Ovary (tissue), 9 donors: ENCODE measurements around the gene FCN1. TPM values are rescaled to one million over a fixed set of nuclear protein-coding genes. Genes with fewer than 3 reads are reported as not detected.

ENCODE experiments used
- DNase-seq, 5 donors: peaks; one replicate each; pipeline ENCODE4 v3.0.0-alpha.2; 2019 to 2020
- H3K27ac ChIP-seq, 2 donors: fragments of 200-600 bp; one replicate each; pipeline versions ENCODE4 v1.5.1 to v1.8.0; 2019 to 2022
- H3K27me3 ChIP-seq: fragments of 200-600 bp; one replicate; pipeline ENCODE4 v1.8.0; 2022
- H3K36me3 ChIP-seq: fragments of 200-600 bp; sonication (generic); one replicate; pipeline ENCODE4 v1.5.1; 2019
- H3K4me1 ChIP-seq: one replicate; pipeline ENCODE4 v1.8.1; 2013; ENCODE audit warnings: mild to moderate bottlenecking, moderate library complexity; ENCODE audit not compliant: insufficient read depth
- H3K4me3 ChIP-seq: fragments of 200-600 bp; sonication (generic); one replicate; pipeline ENCODE4 v1.5.1; 2017
- H3K9me3 ChIP-seq, 2 donors: fragments of 200-600 bp in 1 of 2; sonication (generic) in 1 of 2; one replicate each; pipeline versions ENCODE4 v1.5.1 to v1.8.1; 2013 to 2019; ENCODE audit warnings: mild to moderate bottlenecking in 1 of 2, moderate library complexity in 1 of 2
- EP300 ChIP-seq: sonication (generic); formaldehyde crosslinking; IDR thresholded peaks from one replicate; pipeline ENCODE4 v1.6.1; 2017; ENCODE audit warnings: antibody characterized with exemption
- POLR2A ChIP-seq: fragments of 450-650 bp; IDR thresholded peaks from one replicate; pipeline ENCODE4 v1.6.1; 2017; ENCODE audit warnings: antibody characterized with exemption, mild to moderate bottlenecking, moderate library complexity
- WGBS, 3 donors: extraction: QIAGEN DNeasy Blood & Tissue Kit in 1 of 3; methylation state at CpG; one replicate each; pipeline versions ENCODE4 v1.1.5 to v1.1.7; 2013 to 2017; 5-methylcytosine and 5-hydroxymethylcytosine counted together
- intact Hi-C, 4 donors: fragments of 100-400 bp; cut with DNase I; formaldehyde crosslinking; loops; one replicate each; pipeline versions ENCODE4 v1.11.0 to v1.15.1; 2022 to 2023
- polyA plus RNA-seq, 2 donors: library from polyadenylated mRNA; stranded (reverse); fragments of 200-250 nt in 1 of 2; fragments of 350-450 nt in 1 of 2; fragmentation: Illumina TruSeq in 1 of 2; extraction: RNeasy Lipid Tissue Mini Kit (QIAGEN cat#74804) in 1 of 2; gene quantifications; one replicate each; pipeline ENCODE4 v1.2.3, GENCODE V29; 2013 to 2014
- total RNA-seq, 7 donors: library from RNA; depleted of rRNA in 2 of 7; stranded (reverse); fragments of >200 nt in 2 of 7; fragmentation: NEBNext Ultra II Directional in 3 of 7; extraction: Animal tissue kit (Norgen Biotek cat#: 25700) in 3 of 7; gene quantifications; one replicate each; pipeline versions ENCODE4 v1.1.0 to v1.2.4, GENCODE V29; 2016 to 2023
- TF ChIP-seq, protein P1 (sequence below), 3 donors: fragments of 450-650 bp in 2 of 3; fragments of 200-600 bp in 1 of 3; IDR thresholded peaks; one replicate each; pipeline versions ENCODE4 v1.5.1 to v1.8.0; 2016 to 2022; ENCODE audit warnings: antibody characterized with exemption in 3 of 3, mild to moderate bottlenecking in 1 of 3
- donor health status: DM: no; HTN: no; CAD: no; lungs with moderate emphysema.
- donor health status: DM: no; HTN: no; CAD: no.
- donor health status: Bipolar disorder and iron deficiency.
- donor health status: DM: yes; HTN: yes; CAD: no.
- donor health status: DM: no; HTN: no; CAD: no.
- donor health status: DM: yes; HTN: yes; CAD: no.

The FCN1 gene
- total and polyA plus RNA-seq, 9 donors, result 0.43 to 5.0 (median 1.9) TPM; not detected in 2

DNA sequence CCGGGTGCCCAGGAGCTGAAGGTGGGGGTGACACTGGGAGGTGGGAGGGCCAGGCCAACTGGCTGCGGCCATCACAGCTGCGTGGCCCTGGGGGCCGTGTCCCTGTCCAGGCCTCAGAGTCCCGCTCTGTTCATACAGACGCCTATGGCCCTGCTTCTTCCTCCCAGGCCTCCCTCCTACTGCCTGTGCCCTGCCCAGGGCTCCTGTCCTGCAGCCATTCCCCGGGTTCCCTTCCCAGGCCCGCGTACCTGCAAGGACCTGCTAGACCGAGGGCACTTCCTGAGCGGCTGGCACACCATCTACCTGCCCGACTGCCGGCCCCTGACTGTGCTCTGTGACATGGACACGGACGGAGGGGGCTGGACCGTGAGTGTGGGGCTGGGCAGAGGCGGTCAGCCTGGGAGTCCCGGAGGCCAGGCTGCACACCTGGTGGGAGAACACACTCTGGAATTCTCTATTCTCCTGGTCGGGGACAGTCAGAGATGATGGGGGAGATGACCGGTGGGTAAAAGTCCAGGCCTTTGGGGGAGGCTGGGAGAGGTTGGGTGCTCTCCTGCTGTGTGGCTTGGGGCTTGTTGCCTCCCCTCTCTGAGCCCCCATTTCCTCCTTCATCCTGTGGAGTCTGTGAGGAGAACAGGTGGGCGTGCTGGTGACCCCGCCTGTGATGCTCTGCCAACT is 32.6 kb downstream of the FCN1 start:
- H3K27me3 ChIP-seq, result no peaks in the 10 kb centered on the region
- H3K9me3 ChIP-seq, result no peaks in the 10 kb centered on the region
- no peaks in the 10 kb centered on the region for H3K36me3 ChIP-seq
- H3K4me1 ChIP-seq, result peaks cover 6% of the 10 kb centered on the region
- DNase-seq, result no peak
- intact Hi-C loops, result no loop called here
- no peak overlapping the region for H3K27ac ChIP-seq
- 92 to 94% (median 93%) methylated on average over 22 of the region's 22 CpGs for WGBS, 3 donors
- no peak overlapping the region for H3K4me3 ChIP-seq
- TF ChIP-seq, protein P1, sequence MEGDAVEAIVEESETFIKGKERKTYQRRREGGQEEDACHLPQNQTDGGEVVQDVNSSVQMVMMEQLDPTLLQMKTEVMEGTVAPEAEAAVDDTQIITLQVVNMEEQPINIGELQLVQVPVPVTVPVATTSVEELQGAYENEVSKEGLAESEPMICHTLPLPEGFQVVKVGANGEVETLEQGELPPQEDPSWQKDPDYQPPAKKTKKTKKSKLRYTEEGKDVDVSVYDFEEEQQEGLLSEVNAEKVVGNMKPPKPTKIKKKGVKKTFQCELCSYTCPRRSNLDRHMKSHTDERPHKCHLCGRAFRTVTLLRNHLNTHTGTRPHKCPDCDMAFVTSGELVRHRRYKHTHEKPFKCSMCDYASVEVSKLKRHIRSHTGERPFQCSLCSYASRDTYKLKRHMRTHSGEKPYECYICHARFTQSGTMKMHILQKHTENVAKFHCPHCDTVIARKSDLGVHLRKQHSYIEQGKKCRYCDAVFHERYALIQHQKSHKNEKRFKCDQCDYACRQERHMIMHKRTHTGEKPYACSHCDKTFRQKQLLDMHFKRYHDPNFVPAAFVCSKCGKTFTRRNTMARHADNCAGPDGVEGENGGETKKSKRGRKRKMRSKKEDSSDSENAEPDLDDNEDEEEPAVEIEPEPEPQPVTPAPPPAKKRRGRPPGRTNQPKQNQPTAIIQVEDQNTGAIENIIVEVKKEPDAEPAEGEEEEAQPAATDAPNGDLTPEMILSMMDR (IDR thresholded peaks at IDR 0.05), result no peak
- no peak for TF ChIP-seq POLR2A
- no peak for TF ChIP-seq EP300

DNA sequence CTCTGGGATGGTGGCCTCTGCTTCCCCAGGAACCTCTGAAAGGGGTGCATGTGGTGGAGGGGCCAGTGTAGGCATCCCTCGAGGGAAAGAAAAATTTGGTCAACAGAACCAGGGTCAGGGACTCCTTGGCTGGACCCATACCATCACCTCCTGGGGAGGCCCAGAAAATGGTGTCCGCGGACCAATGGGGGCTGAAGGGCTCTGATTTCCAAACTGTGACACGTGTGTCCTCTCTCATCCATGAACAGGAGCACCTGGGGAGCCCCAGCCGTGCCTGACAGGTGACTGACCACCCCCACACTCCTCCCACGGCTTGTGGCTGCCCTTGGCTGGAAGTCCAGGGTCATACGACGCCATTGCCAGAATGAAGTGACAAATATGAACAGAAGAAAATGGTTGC is 33.2 kb downstream of the FCN1 start:
- H3K27ac ChIP-seq, result no peak overlapping the region
- WGBS, 3 donors, result 84 to 86% (median 85%) methylated on average over 8 of the region's 8 CpGs
- intact Hi-C loops, result no loop called here
- no peaks in the 10 kb centered on the region for H3K27me3 ChIP-seq
- no peak for DNase-seq
- no peaks in the 10 kb centered on the region for H3K36me3 ChIP-seq
- H3K4me1 ChIP-seq, result peaks cover 8% of the 10 kb centered on the region
- TF ChIP-seq EP300, result no peak
- TF ChIP-seq, protein P1 (IDR thresholded peaks at IDR 0.05), result no peak
- TF ChIP-seq POLR2A, result no peak
- no peak overlapping the region for H3K4me3 ChIP-seq
- no peaks in the 10 kb centered on the region for H3K9me3 ChIP-seq

GRCh38 chr9:134883040-134883782 is 34.5 kb downstream of the FCN1 start:
- Histone ChIP-seq H3K9me3 (no peaks in the 10 kb centered on the region), H3K27me3 (no peaks in the 10 kb centered on the region), H3K4me1 (peaks cover 8% of the 10 kb centered on the region), H3K27ac (no peak overlapping the region), H3K36me3 (no peaks in the 10 kb centered on the region), H3K4me3 (no peak overlapping the region)
- TF ChIP-seq, protein P1 (IDR thresholded peaks at IDR 0.05), result no peak
- TF ChIP-seq POLR2A (no peak), EP300 (no peak)
- DNase-seq, result no peak
- 93 to 94% (median 93%) methylated on average over 18 of the region's 18 CpGs for WGBS, 3 donors
- intact Hi-C loops, result no loop called here

GRCh38 chr9:134882204-134882785 is 35.4 kb downstream of the FCN1 start:
- Histone ChIP-seq H3K36me3 (no peaks in the 10 kb centered on the region), H3K4me3 (no peak overlapping the region), H3K27me3 (no peaks in the 10 kb centered on the region), H3K27ac (no peak overlapping the region), H3K4me1 (peaks cover 8% of the 10 kb centered on the region), H3K9me3 (no peaks in the 10 kb centered on the region)
- no peak for TF ChIP-seq POLR2A
- intact Hi-C loops, result no loop called here
- 79 to 92% (median 88%) methylated on average over 3 of the region's 3 CpGs for WGBS, 3 donors
- DNase-seq, result no peak

DNA sequence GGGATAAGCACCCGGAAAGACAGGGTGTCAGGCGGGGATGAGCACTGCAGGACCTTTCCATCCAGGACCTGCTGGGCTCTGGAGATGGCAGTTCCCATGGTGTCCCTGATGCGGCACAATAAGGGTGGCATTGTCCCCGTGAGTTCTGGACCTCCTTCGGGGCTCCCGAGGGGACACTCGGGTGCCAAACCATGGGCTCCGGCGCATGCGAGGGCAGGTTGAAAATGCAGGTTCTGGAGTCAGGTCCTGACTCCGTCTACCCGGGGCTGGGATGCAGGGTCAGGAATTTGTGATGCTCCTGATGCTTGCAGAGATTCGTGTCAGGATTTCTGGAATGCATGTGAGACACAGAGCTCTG is 36.4 kb downstream of the FCN1 start:
- H3K27me3 ChIP-seq, result no peaks in the 10 kb centered on the region
- no peak for TF ChIP-seq EP300
- TF ChIP-seq POLR2A, result no peak
- no peak for DNase-seq
- H3K27ac ChIP-seq, result no peak overlapping the region
- H3K4me3 ChIP-seq, result no peak overlapping the region
- WGBS, 3 donors, result 75 to 80% (median 78%) methylated on average over 13 of the region's 13 CpGs
- intact Hi-C loops, result no loop called here
- H3K4me1 ChIP-seq, result peaks cover 8% of the 10 kb centered on the region
- H3K36me3 ChIP-seq, result no peaks in the 10 kb centered on the region
- no peaks in the 10 kb centered on the region for H3K9me3 ChIP-seq
